ENCODE results near the gene C1QTNF4. TPM values are rescaled to one million over a fixed set of nuclear protein-coding genes. Genes with fewer than 3 reads are reported as not detected.

Gene C1QTNF4
- total RNA-seq, 1 experiment from 2014 or later: 5.7 TPM

GRCh38 chr11:47545298-47545697 lies 48.9 kb downstream of the C1QTNF4 start:
- peaks cover 3% of the 10 kb centered on the region for H3K79me1 ChIP-seq (ENCODE audit: insufficient read depth, low read depth, low read length, poor library complexity, severe bottlenecking)
- no peak overlapping the region for H3T11ph ChIP-seq (ENCODE audit: low read length)
- no peak overlapping the region for H3K9ac ChIP-seq (ENCODE audit: extremely low read depth, insufficient read length, low read length)
- no peak overlapping the region for H2AFZ ChIP-seq (ENCODE audit: low read length)
- H2BK120ac ChIP-seq (ENCODE audit: low read depth, low read length, poor library complexity, severe bottlenecking): no peak overlapping the region
- no peak overlapping the region for H2BK12ac ChIP-seq (ENCODE audit: insufficient read length, low read depth, low read length)
- peaks cover 18 to 19% of the 10 kb centered on the region in 2 experiments for H3K4me1 Mint-ChIP-seq
- H3K4me3 Mint-ChIP-seq: no peak overlapping the region
- no peak overlapping the region for H2BK5ac ChIP-seq (ENCODE audit: insufficient read length, low read length)
- H3K4me2 ChIP-seq (ENCODE audit: insufficient read depth, insufficient read length, low read length): no peak overlapping the region
- DNase-seq: no peak
- no peak overlapping the region for H2BK15ac ChIP-seq (ENCODE audit: low read depth, low read length)
- TF ChIP-seq, protein P1, sequence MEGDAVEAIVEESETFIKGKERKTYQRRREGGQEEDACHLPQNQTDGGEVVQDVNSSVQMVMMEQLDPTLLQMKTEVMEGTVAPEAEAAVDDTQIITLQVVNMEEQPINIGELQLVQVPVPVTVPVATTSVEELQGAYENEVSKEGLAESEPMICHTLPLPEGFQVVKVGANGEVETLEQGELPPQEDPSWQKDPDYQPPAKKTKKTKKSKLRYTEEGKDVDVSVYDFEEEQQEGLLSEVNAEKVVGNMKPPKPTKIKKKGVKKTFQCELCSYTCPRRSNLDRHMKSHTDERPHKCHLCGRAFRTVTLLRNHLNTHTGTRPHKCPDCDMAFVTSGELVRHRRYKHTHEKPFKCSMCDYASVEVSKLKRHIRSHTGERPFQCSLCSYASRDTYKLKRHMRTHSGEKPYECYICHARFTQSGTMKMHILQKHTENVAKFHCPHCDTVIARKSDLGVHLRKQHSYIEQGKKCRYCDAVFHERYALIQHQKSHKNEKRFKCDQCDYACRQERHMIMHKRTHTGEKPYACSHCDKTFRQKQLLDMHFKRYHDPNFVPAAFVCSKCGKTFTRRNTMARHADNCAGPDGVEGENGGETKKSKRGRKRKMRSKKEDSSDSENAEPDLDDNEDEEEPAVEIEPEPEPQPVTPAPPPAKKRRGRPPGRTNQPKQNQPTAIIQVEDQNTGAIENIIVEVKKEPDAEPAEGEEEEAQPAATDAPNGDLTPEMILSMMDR (conservative IDR thresholded peaks at IDR 0.05): no peak
- no peaks in the 10 kb centered on the region for H4K20me1 ChIP-seq (ENCODE audit: control insufficient read depth, insufficient read depth, insufficient read length)
- H4K8ac ChIP-seq (replicated peaks; ENCODE audit: insufficient read length, low read depth, low read length): no peak overlapping the region
- no peak overlapping the region for H2AK5ac ChIP-seq (ENCODE audit: insufficient read length, low read length)
- H3K27ac ChIP-seq (ENCODE audit: insufficient read length, low read depth, low read length): no peak overlapping the region
- no peak overlapping the region for H2BK20ac ChIP-seq (ENCODE audit: low read depth, low read length, poor library complexity, severe bottlenecking)
- no peak overlapping the region for H4K5ac ChIP-seq (ENCODE audit: insufficient read length, low read depth, low read length)
- H3K4ac ChIP-seq (ENCODE audit: low read depth, low read length): no peak overlapping the region
- no peaks in the 10 kb centered on the region for H3K9me3 ChIP-seq (ENCODE audit: control insufficient read depth, low read depth, low read length)
- H3K18ac ChIP-seq (ENCODE audit: insufficient read length, low read depth, low read length): no peak overlapping the region
- H3K23ac ChIP-seq (ENCODE audit: insufficient read length, low read depth, low read length): no peak overlapping the region
- WGBS (ENCODE audit: extremely low coverage, insufficient read length, low lambda C conversion rate): no CpG with 5 or more reads among the region's 6 CpGs
- no peaks in the 10 kb centered on the region for H3K27me3 ChIP-seq (ENCODE audit: insufficient read depth, low read length)
- H3K23me2 ChIP-seq (ENCODE audit: insufficient read length, low read depth, low read length, poor library complexity, severe bottlenecking): no peaks in the 10 kb centered on the region
- no peak overlapping the region for H4K91ac ChIP-seq (ENCODE audit: insufficient read length, low read depth, low read length)
- H3K14ac ChIP-seq (ENCODE audit: insufficient read depth, low read length): no peak overlapping the region
- no peaks in the 10 kb centered on the region; the same call in 1 of the 2 replicates for H3K4me1 ChIP-seq (ENCODE audit: insufficient read depth, low read length)
- H3K79me2 ChIP-seq (ENCODE audit: insufficient read depth, low read length): peaks cover 66% of the 10 kb centered on the region
- no peak overlapping the region for H3K56ac ChIP-seq (ENCODE audit: insufficient read length, low read depth, low read length)
- no peak overlapping the region for H3K27ac Mint-ChIP-seq
- H3K27me3 Mint-ChIP-seq (ENCODE audit: low read depth): no peaks in the 10 kb centered on the region
- peaks cover 6 to 30% (median 17%) of the 10 kb centered on the region in 3 experiments; a peak in 6 of 7 replicates for H3K36me3 Mint-ChIP-seq (ENCODE audit: insufficient read depth in 1 of 3, low read depth in 3 of 3)
- H3K9me3 Mint-ChIP-seq: no peaks in the 10 kb centered on the region

All from H9 (cell line).